Measurements from ENCODE around the gene NIP7. TPM values are rescaled to one million over a fixed set of nuclear protein-coding genes. Genes with fewer than 3 reads are reported as not detected.

The NIP7 gene
- total and polyA plus RNA-seq, 2 donors (not counting 3 experiments of a cell fraction or from before 2014, with no cell fraction given): 8.8 to 46.8 TPM

DNA sequence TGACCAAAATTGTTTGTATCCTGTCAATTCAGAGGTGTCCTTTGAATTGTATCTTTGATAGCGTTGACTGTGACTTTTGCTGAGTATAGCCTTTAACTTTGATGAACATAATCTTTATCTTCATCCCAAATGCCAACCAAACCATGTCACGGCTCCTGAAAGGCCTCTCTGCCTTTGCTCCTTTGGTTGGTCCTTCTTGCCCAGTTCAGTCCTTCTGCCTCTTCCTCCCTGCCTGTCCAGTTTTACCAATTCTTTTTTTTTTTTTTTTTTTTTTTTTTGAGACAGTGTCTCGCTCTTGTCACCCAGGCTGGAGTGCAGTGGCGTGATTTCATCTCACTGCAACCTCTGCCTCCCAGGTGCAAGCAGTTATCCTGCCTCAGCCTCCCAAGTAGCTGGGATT is 41.3 kb upstream of the NIP7 start:
- TF ChIP-seq MAX (IDR thresholded peaks at IDR 0.05; ENCODE audit: insufficient read depth, insufficient read length) (no peak), POLR2AphosphoS5 (IDR thresholded peaks at IDR 0.05; ENCODE audit: insufficient read depth, low read depth, low read length) (no peak), GATA2 (IDR thresholded peaks at IDR 0.05; ENCODE audit: insufficient read depth, insufficient read length, low read depth, low read length) (no peak), EZH2 (IDR thresholded peaks at IDR 0.05; ENCODE audit: borderline replicate concordance, low read depth, low read length, severe bottlenecking) (no peak), POLR2A (IDR thresholded peaks at IDR 0.05; ENCODE audit: low read depth, low read length) (no peak), FOS (IDR thresholded peaks at IDR 0.05; ENCODE audit: borderline replicate concordance, insufficient read depth, low read length) (no peak), JUN (IDR thresholded peaks at IDR 0.05; ENCODE audit: borderline replicate concordance, insufficient read depth, insufficient read length, low read depth) (no peak), MYC (IDR thresholded peaks at IDR 0.05; ENCODE audit: low read depth, low read length) (no peak)
- TF ChIP-seq, protein P1, sequence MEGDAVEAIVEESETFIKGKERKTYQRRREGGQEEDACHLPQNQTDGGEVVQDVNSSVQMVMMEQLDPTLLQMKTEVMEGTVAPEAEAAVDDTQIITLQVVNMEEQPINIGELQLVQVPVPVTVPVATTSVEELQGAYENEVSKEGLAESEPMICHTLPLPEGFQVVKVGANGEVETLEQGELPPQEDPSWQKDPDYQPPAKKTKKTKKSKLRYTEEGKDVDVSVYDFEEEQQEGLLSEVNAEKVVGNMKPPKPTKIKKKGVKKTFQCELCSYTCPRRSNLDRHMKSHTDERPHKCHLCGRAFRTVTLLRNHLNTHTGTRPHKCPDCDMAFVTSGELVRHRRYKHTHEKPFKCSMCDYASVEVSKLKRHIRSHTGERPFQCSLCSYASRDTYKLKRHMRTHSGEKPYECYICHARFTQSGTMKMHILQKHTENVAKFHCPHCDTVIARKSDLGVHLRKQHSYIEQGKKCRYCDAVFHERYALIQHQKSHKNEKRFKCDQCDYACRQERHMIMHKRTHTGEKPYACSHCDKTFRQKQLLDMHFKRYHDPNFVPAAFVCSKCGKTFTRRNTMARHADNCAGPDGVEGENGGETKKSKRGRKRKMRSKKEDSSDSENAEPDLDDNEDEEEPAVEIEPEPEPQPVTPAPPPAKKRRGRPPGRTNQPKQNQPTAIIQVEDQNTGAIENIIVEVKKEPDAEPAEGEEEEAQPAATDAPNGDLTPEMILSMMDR (IDR thresholded peaks at IDR 0.05; ENCODE audit: extremely low read depth in 1 of 2, insufficient read depth in 1 of 2, low read depth in 1 of 2, low read length in 2 of 2): no peak
- peaks cover 2% of the 10 kb centered on the region for H3K79me2 ChIP-seq (ENCODE audit: control insufficient read depth, insufficient read depth, low read length)
- dilution Hi-C loops (cut with MboI; ENCODE audit: extremely low pct_ligation_motif_present, low sequenced_read_pairs): no loop called here
- H3K4me3 ChIP-seq (replicated peaks in 1 of 3; ENCODE audit: insufficient read depth in 1 of 3, low read depth in 1 of 3, low read length in 3 of 3): no peak overlapping the region
- peaks cover 6 to 9% of the 10 kb centered on the region in 2 experiments for H3K36me3 ChIP-seq (ENCODE audit: control insufficient read depth in 2 of 2, extremely low read depth in 1 of 2, insufficient read depth in 2 of 2, low read length in 2 of 2)
- H3K27me3 ChIP-seq (ENCODE audit: control insufficient read depth in 2 of 2, insufficient read depth in 2 of 2, low read length in 2 of 2): no peaks in the 10 kb centered on the region
- H3K9ac ChIP-seq (replicated peaks; ENCODE audit: extremely low read depth, insufficient read depth, low read length): no peak overlapping the region
- H3K4me2 ChIP-seq (ENCODE audit: insufficient read depth, low read length): no peak overlapping the region
- H3K9me1 ChIP-seq (replicated peaks; ENCODE audit: control insufficient read depth, extremely low read depth, insufficient read depth, low read length): no peaks in the 10 kb centered on the region
- H3K9me3 ChIP-seq (replicated peaks; ENCODE audit: control insufficient read depth, insufficient read depth, low read length): no peaks in the 10 kb centered on the region
- POLR2A ChIA-PET: no interaction called here
- intact Hi-C loops (cut with micrococcal nuclease): loop anchor here (10.0 kb wide), 1 partner anchor 453 kb away; the partner anchor contains the start of gene TANGO6
- BruUV-seq (replicated peaks): no TSS peak
- no peaks in the 10 kb centered on the region for H4K20me1 ChIP-seq (replicated peaks; ENCODE audit: control insufficient read depth, extremely low read depth, insufficient read depth, low read length)
- FAIRE-seq: no peak
- no peak overlapping the region for H3K27ac ChIP-seq (ENCODE audit: insufficient read depth, low read depth, low read length)
- H3K4me1 ChIP-seq (ENCODE audit: control insufficient read depth, extremely low read depth, insufficient read depth, low read length): peaks cover 21% of the 10 kb centered on the region
- CTCF ChIA-PET: no interaction called here
- no peak for DNase-seq (ENCODE audit: low read depth, low spot score)
- no peak overlapping the region for H2AFZ ChIP-seq (ENCODE audit: low read depth, low read length)
